ENCODE measurements around the gene MOV10L1.

The MOV10L1 gene

DNA sequence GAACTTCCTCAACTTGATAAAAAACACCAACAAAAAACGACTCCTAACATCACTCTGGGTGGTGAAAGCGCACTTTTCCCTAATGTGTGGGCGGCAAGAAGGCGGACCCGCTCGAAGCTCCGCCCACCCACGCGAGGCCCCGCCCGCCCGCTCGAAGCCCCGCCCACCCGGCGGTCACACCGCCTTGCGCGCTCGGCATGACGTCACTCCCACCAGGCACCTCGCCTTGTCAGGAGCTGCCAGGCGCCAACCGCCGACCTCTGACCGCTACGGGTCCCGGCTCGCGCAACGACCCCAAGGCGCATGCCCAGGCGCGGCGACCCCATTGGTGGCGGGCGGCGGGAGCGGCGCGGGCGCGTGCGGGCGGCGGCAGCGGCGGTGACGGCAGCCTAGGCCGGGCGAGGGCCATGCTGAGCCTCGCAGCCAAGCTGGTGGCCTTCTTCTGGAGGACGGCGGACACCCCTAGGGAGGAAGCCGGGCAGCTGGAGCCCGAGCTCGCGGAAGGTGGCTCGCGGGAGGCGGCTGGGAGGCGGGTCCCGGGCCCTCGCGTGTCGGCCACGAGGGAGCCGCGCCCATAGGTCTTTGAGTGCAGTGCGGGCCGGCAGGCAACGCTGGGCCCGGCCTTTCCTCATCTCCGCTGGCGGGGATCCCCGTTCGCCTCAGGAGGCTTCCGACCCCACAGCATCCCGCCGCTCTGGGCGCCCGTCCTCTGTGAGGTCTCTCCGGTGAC lies at the start of gene MOV10L1:
Gene MOV10L1 (plus strand): TSS at position 325 of the 730 bp plus-strand sequence. CDS start 83 bp downstream, at position 408.
- no peak within 1 kb of the TSS for H3K4me3 ChIP-seq (ENCODE audit: low read depth, low read length)
- DNase-seq (ENCODE audit: low read depth) = no peak

DNA sequence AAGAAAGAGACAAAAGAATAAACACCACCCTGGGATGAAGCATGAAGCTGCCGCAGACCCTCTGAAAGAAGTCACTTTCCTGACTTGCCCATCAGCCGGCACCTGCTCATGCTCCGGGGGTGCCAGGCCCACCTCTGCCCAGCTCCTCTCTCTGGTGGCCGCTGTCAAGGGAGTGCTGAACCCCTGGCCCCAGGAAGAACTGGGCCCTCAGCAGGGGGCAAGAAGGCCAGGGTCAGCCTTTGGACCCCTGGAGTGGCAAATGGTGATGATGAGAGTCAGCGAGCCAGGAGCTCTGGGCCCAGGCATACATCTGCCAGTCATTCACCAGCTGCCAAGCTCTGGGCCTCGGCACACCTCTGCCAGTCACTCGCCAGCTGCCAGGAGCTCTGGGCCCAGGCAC lies 49.1 kb upstream of the MOV10L1 start:
- H3K4me3 ChIP-seq (ENCODE audit: low read depth, low read length) = no peak overlapping the region
- no peak for DNase-seq (ENCODE audit: low read depth)

DNA sequence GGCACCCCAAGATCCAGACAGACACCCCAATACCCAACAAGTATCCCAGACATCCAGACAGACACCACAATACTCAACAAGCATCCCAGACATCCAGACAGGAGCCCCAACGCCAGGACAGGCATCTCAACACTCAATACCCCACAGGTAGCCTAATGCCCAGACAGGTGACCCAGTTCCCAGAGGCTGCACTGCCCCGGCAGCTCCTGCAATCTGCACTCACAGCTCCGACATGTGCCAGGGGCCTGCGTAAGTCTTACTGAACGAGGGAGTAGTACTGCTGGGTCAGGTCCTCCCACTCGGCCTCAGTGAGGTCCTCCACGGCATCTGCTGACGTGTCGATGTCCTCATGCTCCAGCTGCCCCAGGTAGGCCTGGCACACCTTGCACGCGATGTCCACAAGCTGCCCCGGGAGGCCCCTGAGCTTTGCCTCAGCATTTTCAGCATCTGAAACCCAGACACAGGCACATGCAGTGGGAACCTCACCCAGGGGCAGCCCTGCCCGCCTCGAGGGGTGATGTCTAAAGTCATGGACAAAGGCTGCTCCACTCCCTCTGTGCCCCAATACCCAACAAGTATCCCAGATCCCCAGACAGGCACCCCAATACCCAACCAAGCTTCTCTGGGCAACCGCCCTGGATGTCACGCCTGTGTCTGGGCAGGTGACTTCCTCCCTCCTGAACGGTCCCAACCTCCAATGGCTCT lies 48.3 kb upstream of the MOV10L1 start:
- DNase-seq (ENCODE audit: low read depth) = no peak
- H3K4me3 ChIP-seq (ENCODE audit: low read depth, low read length) = no peak overlapping the region

DNA sequence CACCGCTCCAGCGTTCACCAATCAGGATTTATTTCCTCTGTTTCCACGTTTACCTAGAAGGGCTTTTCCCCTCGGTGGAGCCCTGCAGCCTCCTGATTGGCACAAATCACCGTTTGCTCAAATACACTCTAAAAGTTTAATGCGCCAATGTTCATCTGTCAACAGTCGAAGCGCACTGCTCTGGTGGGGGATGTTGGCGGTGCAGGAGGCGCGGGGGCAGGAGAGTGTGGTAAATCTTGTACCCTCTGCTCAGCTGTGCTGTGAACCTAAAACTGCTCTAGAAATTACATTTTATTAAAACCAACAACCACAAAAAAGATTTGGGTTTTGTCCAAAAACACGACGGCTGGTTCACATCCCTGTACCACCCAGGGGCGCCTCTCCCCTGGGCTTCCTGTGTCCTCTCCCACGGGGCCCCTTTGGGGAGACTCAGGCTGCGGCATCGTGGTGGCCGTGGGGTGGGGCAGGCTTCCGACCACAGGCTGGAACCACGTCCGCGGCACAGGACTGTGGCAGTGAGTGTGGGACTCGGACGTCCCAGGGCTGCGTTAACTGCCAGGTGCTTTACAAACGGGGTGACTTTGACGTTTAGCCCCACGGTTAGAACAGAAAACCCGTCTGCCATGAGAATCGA lies 45.2 kb upstream of the MOV10L1 start:
- no peak overlapping the region for H3K4me3 ChIP-seq (ENCODE audit: low read depth, low read length)
- no peak for DNase-seq (ENCODE audit: low read depth)

DNA sequence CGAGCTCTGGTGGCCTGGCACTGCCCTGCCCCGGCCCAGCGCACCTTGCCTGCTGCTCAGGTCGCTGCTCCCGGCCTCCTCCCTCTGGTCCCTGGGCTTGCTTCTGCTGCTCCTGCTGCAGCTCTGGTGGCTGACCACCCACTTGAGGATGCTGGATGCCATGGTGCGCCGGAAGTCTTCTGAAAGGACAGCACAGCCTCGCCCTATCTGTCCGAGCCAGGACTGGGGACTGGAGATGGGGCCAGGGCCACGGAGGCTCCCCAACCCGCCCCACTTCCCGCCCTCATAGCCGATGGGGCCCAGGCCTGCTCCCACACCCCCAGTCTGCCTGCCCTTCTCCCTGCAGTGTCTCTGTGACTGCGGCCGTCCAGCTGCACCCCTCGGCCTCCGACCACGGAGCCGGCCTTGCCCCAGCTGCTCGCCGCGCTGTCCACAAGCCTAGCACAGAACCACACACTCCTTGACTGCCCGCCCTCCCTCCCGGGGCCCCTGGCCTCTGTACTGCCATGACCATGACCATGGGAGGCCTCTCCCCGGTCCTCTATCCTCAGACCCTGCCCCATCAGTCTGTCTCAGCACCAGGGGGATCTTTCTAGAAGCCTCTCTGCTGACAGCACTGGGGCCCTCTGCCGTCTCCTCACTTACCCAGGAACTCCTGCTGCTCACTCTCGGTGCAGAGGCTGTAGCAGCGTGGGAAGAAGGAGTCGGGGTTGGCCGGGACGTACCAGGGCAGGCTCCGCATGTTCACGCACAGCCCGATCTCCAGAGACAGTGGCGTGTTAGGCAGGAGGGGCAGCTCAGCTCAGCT lies 44.4 kb upstream of the MOV10L1 start:
- no peak overlapping the region for H3K4me3 ChIP-seq (ENCODE audit: low read depth, low read length)
- DNase-seq (ENCODE audit: low read depth) = no peak

DNA sequence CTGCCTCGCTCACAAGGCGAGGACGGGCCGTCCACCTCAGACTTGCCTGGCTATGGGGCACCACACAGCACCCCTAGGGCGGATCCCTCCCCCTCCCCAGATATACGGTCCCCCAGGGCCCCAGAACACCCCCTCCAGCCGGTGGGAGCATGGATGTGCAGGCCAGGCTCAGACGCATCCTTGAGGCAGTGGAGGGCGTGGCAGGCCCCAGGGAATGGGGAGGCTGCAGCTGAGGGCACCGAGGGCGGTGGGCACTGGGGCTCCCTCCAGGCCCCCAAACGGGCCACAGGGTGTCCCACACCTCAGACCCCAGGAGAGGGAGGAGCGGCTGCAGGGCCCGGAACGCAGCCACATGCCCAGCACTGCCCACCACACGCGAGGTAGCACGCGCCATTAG lies 43.8 kb upstream of the MOV10L1 start:
- no peak for DNase-seq (ENCODE audit: low read depth)
- no peak overlapping the region for H3K4me3 ChIP-seq (ENCODE audit: low read depth, low read length)

DNA sequence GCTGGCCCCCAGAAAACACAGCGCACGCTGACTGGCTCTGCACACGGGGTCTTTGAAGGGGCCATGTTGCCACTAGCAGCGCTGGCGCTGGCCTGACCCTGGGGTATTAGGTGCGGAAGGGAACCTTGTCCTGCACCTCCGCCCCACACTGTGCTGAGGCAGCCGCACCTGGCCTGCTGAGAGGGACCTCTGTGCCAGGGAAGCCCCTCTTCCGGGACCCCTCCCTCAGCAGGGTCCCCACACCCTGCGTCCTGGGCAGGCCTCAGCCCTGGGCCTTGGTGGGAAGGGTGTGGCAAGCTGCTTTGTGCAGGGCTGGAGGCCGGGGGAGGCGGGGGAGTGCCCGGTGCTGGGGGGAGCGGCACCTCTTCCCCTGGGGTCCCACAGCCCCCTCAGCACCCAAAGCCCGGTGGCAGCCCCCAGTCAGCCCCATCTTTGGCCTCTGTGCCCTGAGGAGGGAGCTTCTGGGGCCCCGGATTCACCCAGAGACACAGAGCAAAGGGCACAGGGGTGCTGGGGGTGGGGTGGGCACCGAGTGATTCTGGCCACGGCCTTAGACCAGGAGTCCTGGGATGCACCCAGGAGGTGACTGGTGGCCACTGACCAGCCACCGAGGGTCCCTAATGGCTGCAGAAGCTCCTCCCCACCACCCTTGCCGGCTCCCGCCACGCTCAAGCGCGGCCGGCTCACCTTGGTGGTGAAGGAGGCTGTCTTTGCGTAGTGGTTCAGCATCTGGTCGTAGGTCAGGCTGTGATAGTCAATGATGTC lies 43.1 kb upstream of the MOV10L1 start:
- no peak overlapping the region for H3K4me3 ChIP-seq (ENCODE audit: low read depth, low read length)
- DNase-seq (ENCODE audit: low read depth) = no peak

DNA sequence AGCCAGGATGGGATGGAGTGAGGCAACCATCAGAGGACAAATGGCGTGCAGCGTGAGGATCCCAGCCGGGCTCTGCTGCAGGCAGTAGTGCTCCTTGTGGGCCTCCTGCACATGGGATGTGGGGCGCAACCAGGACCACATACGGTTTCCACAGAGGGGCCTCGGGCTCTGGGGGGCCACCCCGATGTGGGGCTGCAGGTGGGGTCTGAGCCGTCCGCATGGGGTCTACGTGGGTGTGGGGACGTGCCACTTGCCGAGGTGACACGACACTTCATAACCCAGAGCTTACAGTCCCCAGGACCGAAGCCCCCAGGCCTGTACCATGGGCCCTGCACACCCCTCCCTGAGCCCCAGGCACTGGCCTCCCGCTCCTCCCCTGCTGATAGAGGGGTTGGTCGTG lies 42.5 kb upstream of the MOV10L1 start:
- H3K4me3 ChIP-seq (ENCODE audit: low read depth, low read length) = no peak overlapping the region
- no peak for DNase-seq (ENCODE audit: low read depth)

DNA sequence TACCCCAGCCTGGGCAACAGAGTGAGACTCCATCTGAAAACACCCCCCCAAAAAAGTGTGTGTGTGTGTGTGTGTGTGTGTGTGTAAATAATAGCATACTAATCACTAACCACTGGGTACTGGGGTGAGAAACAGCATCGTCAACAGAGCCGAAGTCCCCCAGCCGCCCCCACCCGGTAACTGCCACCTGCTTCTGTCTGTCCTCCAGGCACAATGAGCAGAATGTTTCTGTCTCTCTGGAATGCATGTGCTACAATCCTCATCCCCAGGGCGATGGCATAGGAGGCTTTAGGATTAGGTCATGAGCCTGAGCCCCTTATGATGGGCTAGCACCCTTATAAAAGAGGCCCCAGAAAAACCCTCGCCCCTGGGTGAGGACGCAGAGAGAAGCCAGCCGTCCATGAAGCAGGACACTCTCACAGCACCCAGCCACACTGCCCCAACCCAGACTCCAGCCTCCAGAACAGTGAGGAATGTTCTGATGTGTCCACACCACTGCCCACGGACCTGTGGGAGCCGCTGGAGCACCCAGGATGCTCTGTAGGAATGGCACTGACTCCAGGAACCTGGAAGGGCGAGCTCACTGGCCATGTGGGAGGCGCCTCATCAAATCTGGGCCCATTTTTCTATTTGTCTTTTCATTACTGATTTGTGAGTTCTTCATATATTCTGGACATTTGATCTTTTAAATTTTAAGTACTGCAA lies 41.6 kb upstream of the MOV10L1 start:
- H3K4me3 ChIP-seq (ENCODE audit: low read depth, low read length) = no peak overlapping the region
- DNase-seq (ENCODE audit: low read depth) = no peak

DNA sequence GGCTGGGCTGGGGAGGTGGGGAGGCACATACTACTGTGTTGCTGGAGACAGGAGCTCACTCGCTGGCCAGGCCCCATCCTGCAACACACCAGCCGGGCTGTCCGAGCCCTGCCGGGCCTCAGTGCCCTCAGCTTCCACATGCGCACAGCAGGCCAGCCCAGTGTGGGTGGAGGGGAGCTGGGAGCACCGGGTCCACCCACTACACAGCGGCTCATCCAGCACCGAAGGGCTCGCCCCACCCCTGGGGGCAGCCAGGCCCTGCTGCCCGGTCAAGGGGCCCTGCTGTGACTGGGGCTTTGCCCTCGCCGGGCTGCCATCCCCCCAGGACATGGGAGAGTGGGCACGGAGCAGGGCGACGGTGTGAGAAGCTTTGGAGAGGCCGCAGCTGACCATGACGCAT lies 41.0 kb upstream of the MOV10L1 start:
- H3K4me3 ChIP-seq (ENCODE audit: low read depth, low read length) = no peak overlapping the region
- DNase-seq (ENCODE audit: low read depth) = no peak

DNA sequence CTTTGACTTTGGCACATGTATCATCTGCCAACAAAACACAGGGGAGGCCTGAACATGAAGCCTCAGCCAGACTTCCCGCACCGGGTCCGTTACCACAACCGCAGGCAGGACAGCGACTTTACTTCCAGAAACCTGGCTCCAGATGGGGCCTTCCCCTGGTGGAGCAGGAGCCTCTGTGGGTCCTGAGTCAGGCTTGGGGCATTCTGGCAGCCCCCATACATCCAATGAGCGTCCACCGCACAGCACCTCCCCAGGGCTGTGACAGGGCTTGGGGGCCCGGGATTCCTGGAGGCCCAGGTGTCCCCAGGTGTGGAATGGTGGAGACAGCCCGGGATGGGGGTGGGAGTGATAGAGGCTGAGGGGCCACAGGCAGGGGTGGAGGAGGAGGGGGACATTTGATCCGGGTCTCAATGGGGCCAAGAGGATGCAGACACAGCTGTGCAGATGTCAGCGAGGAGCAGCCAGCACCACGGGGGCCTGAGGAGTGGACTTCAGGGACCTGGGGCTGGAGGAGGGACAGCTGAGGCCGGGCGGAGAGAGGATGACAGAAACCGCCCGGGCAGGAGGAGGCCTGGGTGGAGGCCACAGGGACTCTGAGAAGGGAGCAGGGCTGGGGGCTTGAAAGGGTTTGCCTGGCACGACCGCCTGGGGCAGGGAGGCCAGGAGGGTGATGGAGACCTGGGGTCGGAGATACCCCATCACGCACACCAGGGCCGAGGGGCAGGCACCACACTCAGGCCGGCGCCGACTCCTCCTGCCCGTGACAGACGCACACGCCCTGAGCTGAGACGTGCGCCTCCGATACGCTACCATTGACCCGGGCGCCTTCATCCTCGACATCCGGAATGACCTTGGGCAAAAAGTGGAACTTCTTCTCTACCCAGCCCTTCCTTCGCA lies 40.3 kb upstream of the MOV10L1 start:
- DNase-seq (ENCODE audit: low read depth) = no peak
- no peak overlapping the region for H3K4me3 ChIP-seq (ENCODE audit: low read depth, low read length)

DNA sequence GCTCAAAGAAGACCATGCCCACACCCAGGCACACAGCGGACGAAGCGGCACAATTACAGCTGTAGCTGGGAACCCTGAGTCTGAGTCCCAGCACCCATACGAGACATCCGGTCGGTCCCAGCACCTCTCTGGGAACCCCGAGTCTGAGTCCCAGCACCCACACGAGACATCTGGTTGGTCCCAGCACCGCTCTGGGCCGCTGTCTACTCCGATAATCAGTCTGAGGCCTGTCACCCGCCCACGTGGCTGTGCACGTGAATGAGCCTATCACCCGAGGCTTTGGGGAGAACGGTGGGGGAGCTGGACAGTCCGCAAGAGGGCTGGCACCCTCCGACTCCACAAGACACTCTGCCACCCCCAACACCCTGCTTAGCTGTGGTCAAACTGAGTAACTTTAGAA lies 37.9 kb upstream of the MOV10L1 start:
- no peak overlapping the region for H3K4me3 ChIP-seq (ENCODE audit: low read depth, low read length)
- no peak for DNase-seq (ENCODE audit: low read depth)

DNA sequence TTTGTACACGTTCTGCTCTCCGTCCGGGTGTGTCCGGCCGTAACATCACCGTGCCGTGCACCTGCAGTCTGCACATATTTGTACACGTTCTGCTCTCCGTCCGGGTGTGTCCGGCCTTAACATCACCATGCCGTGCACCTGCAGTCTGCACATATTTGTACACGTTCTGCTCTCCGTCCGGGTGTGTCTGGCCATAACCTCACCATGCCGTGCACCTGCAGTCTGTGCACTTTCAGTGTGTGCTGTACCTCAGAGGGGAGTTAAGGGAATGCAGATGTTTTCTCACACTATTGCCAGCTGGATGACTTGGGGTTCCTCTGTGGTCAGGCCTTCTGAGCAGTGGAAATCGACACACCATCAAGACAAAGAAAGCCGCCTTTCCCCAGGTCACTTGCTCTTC lies 35.9 kb upstream of the MOV10L1 start:
- no peak overlapping the region for H3K4me3 ChIP-seq (ENCODE audit: low read depth, low read length)
- no peak for DNase-seq (ENCODE audit: low read depth)

DNA sequence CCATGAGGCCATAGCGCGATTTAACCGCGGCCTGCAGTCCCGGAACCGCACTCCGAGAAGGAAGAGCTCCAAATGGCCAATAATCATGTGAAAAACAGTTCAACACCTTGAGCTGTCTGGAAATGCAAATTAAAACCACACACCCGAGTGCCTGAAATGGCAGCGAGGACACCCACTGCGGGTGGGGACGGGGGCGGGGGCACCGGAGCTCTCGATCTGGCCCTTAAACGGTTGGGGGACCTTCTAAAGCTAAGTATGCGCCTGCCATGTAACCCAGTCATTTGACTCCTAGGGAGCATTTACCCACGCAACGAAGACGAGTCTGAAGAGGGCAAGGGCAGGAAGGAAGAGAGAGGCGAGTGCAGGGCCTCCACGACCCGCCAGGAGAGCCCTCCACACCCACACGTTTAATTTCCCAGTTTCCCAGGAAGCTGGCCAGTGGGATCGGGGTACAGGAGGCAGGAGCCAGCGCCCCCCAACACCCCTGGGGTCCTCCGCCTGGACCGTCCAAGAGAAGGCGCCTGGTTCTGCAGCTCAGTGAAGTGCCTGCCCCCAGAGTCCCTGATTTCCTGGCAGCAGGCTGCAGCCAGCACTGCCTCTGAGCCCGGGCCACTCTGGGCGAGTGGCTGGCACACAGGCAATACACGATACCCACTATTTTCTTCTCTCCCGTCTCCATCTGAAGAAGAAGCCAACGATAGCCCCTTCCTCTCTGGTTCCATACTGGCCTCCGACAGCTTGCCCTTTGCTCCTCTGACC lies 33.4 kb upstream of the MOV10L1 start:
- no peak for DNase-seq (ENCODE audit: low read depth)
- H3K4me3 ChIP-seq (ENCODE audit: low read depth, low read length) = no peak overlapping the region

DNA sequence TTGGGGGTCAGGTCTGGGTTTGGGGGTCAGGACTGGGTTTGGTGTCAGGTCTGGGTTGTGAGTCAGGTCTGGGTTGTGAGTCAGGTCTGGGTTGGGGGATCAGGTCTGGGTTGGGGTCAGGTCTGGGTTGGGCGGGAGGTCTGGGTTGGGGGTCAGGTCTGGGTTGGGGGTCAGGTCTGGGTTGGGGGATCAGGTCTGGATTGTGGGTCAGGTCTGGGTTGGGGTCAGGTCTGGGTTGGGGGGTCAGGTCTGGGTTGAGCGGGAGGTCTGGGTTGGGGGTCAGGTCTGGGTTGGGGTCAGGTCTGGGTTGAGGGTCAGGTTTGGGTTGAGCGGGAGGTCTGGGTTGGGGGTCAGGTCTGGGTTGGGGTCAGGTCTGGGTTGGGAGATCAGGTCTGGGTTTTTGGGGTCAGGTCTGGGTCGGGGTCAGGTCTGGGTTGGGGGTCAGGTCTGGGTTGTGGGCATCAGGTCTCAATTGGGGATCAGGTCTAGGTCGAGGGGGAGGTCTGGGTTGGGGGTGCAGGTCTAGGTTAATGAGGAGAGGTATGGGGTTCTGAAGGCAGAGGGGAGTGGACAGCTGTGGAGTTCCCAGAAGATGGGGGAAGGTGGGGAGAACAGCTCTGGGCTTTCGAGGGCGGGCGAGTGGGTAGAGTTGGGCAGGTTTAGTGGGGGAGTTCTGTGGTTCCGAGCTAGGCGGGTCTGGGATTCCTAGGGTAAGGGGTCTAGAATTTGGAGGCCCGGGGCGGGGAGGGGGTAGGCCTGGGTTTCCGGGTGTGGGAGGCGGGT lies 32.3 kb upstream of the MOV10L1 start:
- H3K4me3 ChIP-seq (ENCODE audit: low read depth, low read length) = no peak overlapping the region
- DNase-seq (ENCODE audit: low read depth) = no peak
